GM19455 (cell line): ENCODE data around the gene DNAJA4.
A peak's percentile ranks its signal among the peaks of the same experiment; 100 is the strongest.

Experiments used
- ATAC-seq: cut with Tn5 transposase; IDR thresholded peaks from one replicate; pipeline ENCODE4 v1.9.1; 2021; ENCODE audit not compliant: unreplicated experiment

Gene DNAJA4

GRCh38 chr15:78313383-78313782, 49.0 kb downstream of the DNAJA4 start:
- no peak for ATAC-seq

- ATAC-seq: no peak
Observed at GRCh38 chr15:78314181-78314581, 49.8 kb downstream of the DNAJA4 start.

GRCh38 chr15:78315686-78316282, 51.4 kb downstream of the DNAJA4 start:
- ATAC-seq: no peak

GRCh38 chr15:78316283-78317083, 52.1 kb downstream of the DNAJA4 start:
- ATAC-seq: peak; percentile 55

- ATAC-seq: no peak
Observed at GRCh38 chr15:78317145-78317836, 52.9 kb downstream of the DNAJA4 start.

- ATAC-seq: no peak
Observed at GRCh38 chr15:78319588-78319987, 55.2 kb downstream of the DNAJA4 start.

GRCh38 chr15:78320183-78320582, 55.8 kb downstream of the DNAJA4 start:
- no peak for ATAC-seq

- no peak for ATAC-seq
Observed at GRCh38 chr15:78321041-78321570, 56.7 kb downstream of the DNAJA4 start.

- no peak for ATAC-seq
Observed at GRCh38 chr15:78321786-78322185, 57.4 kb downstream of the DNAJA4 start.

GRCh38 chr15:78322243-78322642, 57.9 kb downstream of the DNAJA4 start:
- no peak for ATAC-seq

- no peak for ATAC-seq
Observed at GRCh38 chr15:78322724-78323521, 58.6 kb downstream of the DNAJA4 start.

GRCh38 chr15:78323693-78324092, 59.3 kb downstream of the DNAJA4 start:
- ATAC-seq: no peak

GRCh38 chr15:78324144-78324543, 59.8 kb downstream of the DNAJA4 start:
- ATAC-seq: no peak

- ATAC-seq: no peak
Observed at GRCh38 chr15:78325092-78325843, 60.9 kb downstream of the DNAJA4 start.

GRCh38 chr15:78327466-78327865, 63.1 kb downstream of the DNAJA4 start:
- ATAC-seq: no peak

- no peak for ATAC-seq
Observed at GRCh38 chr15:78329625-78330024, 65.3 kb downstream of the DNAJA4 start.
